ENCODE data around the gene SCNN1B. TPM values are rescaled to one million over a fixed set of nuclear protein-coding genes. Genes with fewer than 3 reads are reported as not detected.

The SCNN1B gene
- total RNA-seq, 1 experiment from 2014 or later, result 1.5 TPM

GRCh38 chr16:23278031-23278430, 24.1 kb upstream of the SCNN1B start:
- Histone ChIP-seq H3K36me3 (replicated peaks; ENCODE audit: control insufficient read depth, insufficient read depth, low read length) (no peaks in the 10 kb centered on the region), H3K27me3 (ENCODE audit: control insufficient read depth, insufficient read depth, low read length) (no peaks in the 10 kb centered on the region), H3K4me3 (ENCODE audit: insufficient read depth, low read depth, low read length) (no peak overlapping the region)
- DNase-seq, result no peak

- Histone ChIP-seq H3K36me3 (replicated peaks; ENCODE audit: control insufficient read depth, insufficient read depth, low read length) (no peaks in the 10 kb centered on the region), H3K27me3 (ENCODE audit: control insufficient read depth, insufficient read depth, low read length) (no peaks in the 10 kb centered on the region), H3K4me3 (ENCODE audit: insufficient read depth, low read depth, low read length) (no peak overlapping the region)
- peak; percentile 49 for DNase-seq
Measured at GRCh38 chr16:23279721-23280153, 22.4 kb upstream of the SCNN1B start.

GRCh38 chr16:23280483-23280967, 21.6 kb upstream of the SCNN1B start:
- no peaks in the 10 kb centered on the region for H3K27me3 ChIP-seq (ENCODE audit: control insufficient read depth, insufficient read depth, low read length)
- no peak overlapping the region for H3K4me3 ChIP-seq (ENCODE audit: insufficient read depth, low read depth, low read length)
- DNase-seq, result no peak
- no peaks in the 10 kb centered on the region for H3K36me3 ChIP-seq (replicated peaks; ENCODE audit: control insufficient read depth, insufficient read depth, low read length)

- H3K36me3 ChIP-seq (replicated peaks; ENCODE audit: control insufficient read depth, insufficient read depth, low read length), result no peaks in the 10 kb centered on the region
- DNase-seq, result no peak
- no peak overlapping the region for H3K4me3 ChIP-seq (ENCODE audit: insufficient read depth, low read depth, low read length)
- no peaks in the 10 kb centered on the region for H3K27me3 ChIP-seq (ENCODE audit: control insufficient read depth, insufficient read depth, low read length)
Measured at GRCh38 chr16:23282568-23282967, 19.5 kb upstream of the SCNN1B start.

- H3K36me3 ChIP-seq (replicated peaks; ENCODE audit: control insufficient read depth, insufficient read depth, low read length), result no peaks in the 10 kb centered on the region
- no peak overlapping the region for H3K4me3 ChIP-seq (ENCODE audit: insufficient read depth, low read depth, low read length)
- H3K27me3 ChIP-seq (ENCODE audit: control insufficient read depth, insufficient read depth, low read length), result no peaks in the 10 kb centered on the region
- DNase-seq, result no peak
Measured at GRCh38 chr16:23283571-23283970, 18.5 kb upstream of the SCNN1B start.

GRCh38 chr16:23284584-23284983, 17.5 kb upstream of the SCNN1B start:
- Histone ChIP-seq H3K27me3 (ENCODE audit: control insufficient read depth, insufficient read depth, low read length) (no peaks in the 10 kb centered on the region), H3K36me3 (replicated peaks; ENCODE audit: control insufficient read depth, insufficient read depth, low read length) (no peaks in the 10 kb centered on the region), H3K4me3 (ENCODE audit: insufficient read depth, low read depth, low read length) (no peak overlapping the region)
- DNase-seq, result no peak

GRCh38 chr16:23286131-23286532, 16.0 kb upstream of the SCNN1B start:
- Histone ChIP-seq H3K4me3 (ENCODE audit: insufficient read depth, low read depth, low read length) (no peak overlapping the region), H3K36me3 (replicated peaks; ENCODE audit: control insufficient read depth, insufficient read depth, low read length) (no peaks in the 10 kb centered on the region), H3K27me3 (ENCODE audit: control insufficient read depth, insufficient read depth, low read length) (no peaks in the 10 kb centered on the region)
- no peak for DNase-seq

- no peaks in the 10 kb centered on the region for H3K36me3 ChIP-seq (replicated peaks; ENCODE audit: control insufficient read depth, insufficient read depth, low read length)
- no peak overlapping the region for H3K4me3 ChIP-seq (ENCODE audit: insufficient read depth, low read depth, low read length)
- no peak for DNase-seq
- no peaks in the 10 kb centered on the region for H3K27me3 ChIP-seq (ENCODE audit: control insufficient read depth, insufficient read depth, low read length)
Measured at GRCh38 chr16:23288209-23288608, 13.9 kb upstream of the SCNN1B start.

GRCh38 chr16:23288726-23289512, 13.2 kb upstream of the SCNN1B start:
- Histone ChIP-seq H3K4me3 (ENCODE audit: insufficient read depth, low read depth, low read length) (no peak overlapping the region), H3K36me3 (replicated peaks; ENCODE audit: control insufficient read depth, insufficient read depth, low read length) (no peaks in the 10 kb centered on the region), H3K27me3 (ENCODE audit: control insufficient read depth, insufficient read depth, low read length) (no peaks in the 10 kb centered on the region)
- DNase-seq, result no peak

GRCh38 chr16:23290189-23291062, 11.7 kb upstream of the SCNN1B start:
- H3K4me3 ChIP-seq (ENCODE audit: insufficient read depth, low read depth, low read length), result no peak overlapping the region
- H3K27me3 ChIP-seq (ENCODE audit: control insufficient read depth, insufficient read depth, low read length), result no peaks in the 10 kb centered on the region
- no peaks in the 10 kb centered on the region for H3K36me3 ChIP-seq (replicated peaks; ENCODE audit: control insufficient read depth, insufficient read depth, low read length)
- no peak for DNase-seq

- Histone ChIP-seq H3K36me3 (replicated peaks; ENCODE audit: control insufficient read depth, insufficient read depth, low read length) (no peaks in the 10 kb centered on the region), H3K4me3 (ENCODE audit: insufficient read depth, low read depth, low read length) (no peak overlapping the region), H3K27me3 (ENCODE audit: control insufficient read depth, insufficient read depth, low read length) (no peaks in the 10 kb centered on the region)
- no peak for DNase-seq
Measured at GRCh38 chr16:23293016-23293415, 9.1 kb upstream of the SCNN1B start.

- Histone ChIP-seq H3K27me3 (ENCODE audit: control insufficient read depth, insufficient read depth, low read length) (no peaks in the 10 kb centered on the region), H3K4me3 (ENCODE audit: insufficient read depth, low read depth, low read length) (no peak overlapping the region), H3K36me3 (replicated peaks; ENCODE audit: control insufficient read depth, insufficient read depth, low read length) (no peaks in the 10 kb centered on the region)
- no peak for DNase-seq
Measured at GRCh38 chr16:23294260-23294659, 7.8 kb upstream of the SCNN1B start.

GRCh38 chr16:23296994-23297393, 5.1 kb upstream of the SCNN1B start:
- Histone ChIP-seq H3K36me3 (replicated peaks; ENCODE audit: control insufficient read depth, insufficient read depth, low read length) (no peaks in the 10 kb centered on the region), H3K4me3 (ENCODE audit: insufficient read depth, low read depth, low read length) (no peak overlapping the region), H3K27me3 (ENCODE audit: control insufficient read depth, insufficient read depth, low read length) (peaks cover 14% of the 10 kb centered on the region)
- peak; percentile 77 for DNase-seq

GRCh38 chr16:23298290-23298915, 3.7 kb upstream of the SCNN1B start:
- no peak for DNase-seq
- H3K4me3 ChIP-seq (ENCODE audit: insufficient read depth, low read depth, low read length), result no peak overlapping the region
- H3K27me3 ChIP-seq (ENCODE audit: control insufficient read depth, insufficient read depth, low read length), result peaks cover 28% of the 10 kb centered on the region
- H3K36me3 ChIP-seq (replicated peaks; ENCODE audit: control insufficient read depth, insufficient read depth, low read length), result no peaks in the 10 kb centered on the region

All from H7 (cell line).